Tibial nerve (tissue), 4 donors: ENCODE results near the gene DNAJC1. TPM values are rescaled to one million over a fixed set of nuclear protein-coding genes. Genes with fewer than 3 reads are reported as not detected.
"Not testable (repeated sequence)": the region's sequence is repeated elsewhere in the genome, so short reads cannot be mapped to it uniquely, and the experiment has no call there.

Experiments
- DNase-seq, 2 donors: peaks; one replicate each; pipeline ENCODE4 v3.0.0-alpha.2; 2019; ENCODE audit warnings: low spot score in 2 of 2
- H3K27ac ChIP-seq, 4 donors: fragments of 200-600 bp; sonication (generic) in 3 of 4; one replicate each; pipeline ENCODE4 v1.5.1; 2017 to 2019; ENCODE audit warnings: mild to moderate bottlenecking in 1 of 4
- H3K27me3 ChIP-seq, 2 donors: fragments of 200-600 bp; sonication (generic) in 1 of 2; one replicate each; pipeline versions ENCODE4 v1.5.1 to v1.6.0; 2017 to 2019
- H3K36me3 ChIP-seq, 3 donors: fragments of 200-600 bp; sonication (generic); one replicate each; pipeline ENCODE4 v1.5.1; 2018 to 2019
- H3K4me1 ChIP-seq, 4 donors: fragments of 200-600 bp; sonication (generic) in 3 of 4; one replicate each; pipeline ENCODE4 v1.5.1; 2017 to 2019
- H3K4me3 ChIP-seq, 4 donors: fragments of 200-600 bp; sonication (generic) in 3 of 4; one replicate each; pipeline ENCODE4 v1.5.1; 2017 to 2019; ENCODE audit warnings: mild to moderate bottlenecking in 1 of 4, moderate library complexity in 1 of 4
- H3K9me3 ChIP-seq, 4 donors: fragments of 200-600 bp; sonication (generic) in 3 of 4; one replicate each; pipeline ENCODE4 v1.5.1; 2017 to 2019
- EP300 ChIP-seq, 2 donors: sonication (generic); formaldehyde crosslinking; IDR thresholded peaks; one replicate each; pipeline ENCODE4 v1.6.1; 2017; ENCODE audit warnings: antibody characterized with exemption in 2 of 2, mild to moderate bottlenecking in 1 of 2
- POLR2A ChIP-seq, 2 donors: fragments of 450-650 bp; IDR thresholded peaks; one replicate each; pipeline ENCODE4 v1.6.1; 2017; ENCODE audit warnings: antibody characterized with exemption in 2 of 2, mild to moderate bottlenecking in 2 of 2, moderate library complexity in 2 of 2
- WGBS, 2 donors: methylation state at CpG; one replicate each; pipeline ENCODE4 v1.1.5; 2018; 5-methylcytosine and 5-hydroxymethylcytosine counted together
- total RNA-seq, 4 donors: library from RNA; depleted of rRNA; stranded (reverse); fragments of >200 nt; gene quantifications; one replicate each; pipeline ENCODE4 v1.1.0, GENCODE V29; 2016
- TF ChIP-seq, protein P1 (sequence below), 5 experiments: fragments of 200-600 bp in 3 of 5; fragments of 450-650 bp in 2 of 5; sonication (generic) in 3 of 5; IDR thresholded peaks; one replicate each; pipeline ENCODE4 v1.5.1; 2016 to 2019; ENCODE audit warnings: antibody characterized with exemption in 5 of 5, mild to moderate bottlenecking in 3 of 5, moderate library complexity in 2 of 5

Gene DNAJC1
- total RNA-seq, 4 donors from 2014 or later = 71.7 to 112 (median 82.9) TPM

DNA sequence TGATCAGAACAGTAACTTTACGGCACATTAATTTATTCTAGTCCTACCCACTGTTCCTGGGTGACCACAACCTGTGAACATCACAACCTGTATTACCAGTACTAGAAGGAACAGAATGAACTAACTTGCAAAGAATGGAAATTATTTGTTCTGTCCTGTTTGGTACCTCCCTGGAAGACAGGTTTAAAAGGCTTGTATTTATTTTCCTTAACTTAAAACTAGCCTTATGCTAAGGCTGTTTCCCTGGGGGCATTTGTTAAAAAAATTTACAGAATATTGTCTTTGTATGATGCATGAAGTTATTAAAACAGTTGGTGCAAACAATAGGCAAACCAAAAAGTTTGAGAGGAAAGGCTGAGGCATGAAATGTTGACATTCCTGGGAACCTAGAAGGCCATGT, 132.7 kb downstream of the DNAJC1 start:
- TF ChIP-seq, protein P1, sequence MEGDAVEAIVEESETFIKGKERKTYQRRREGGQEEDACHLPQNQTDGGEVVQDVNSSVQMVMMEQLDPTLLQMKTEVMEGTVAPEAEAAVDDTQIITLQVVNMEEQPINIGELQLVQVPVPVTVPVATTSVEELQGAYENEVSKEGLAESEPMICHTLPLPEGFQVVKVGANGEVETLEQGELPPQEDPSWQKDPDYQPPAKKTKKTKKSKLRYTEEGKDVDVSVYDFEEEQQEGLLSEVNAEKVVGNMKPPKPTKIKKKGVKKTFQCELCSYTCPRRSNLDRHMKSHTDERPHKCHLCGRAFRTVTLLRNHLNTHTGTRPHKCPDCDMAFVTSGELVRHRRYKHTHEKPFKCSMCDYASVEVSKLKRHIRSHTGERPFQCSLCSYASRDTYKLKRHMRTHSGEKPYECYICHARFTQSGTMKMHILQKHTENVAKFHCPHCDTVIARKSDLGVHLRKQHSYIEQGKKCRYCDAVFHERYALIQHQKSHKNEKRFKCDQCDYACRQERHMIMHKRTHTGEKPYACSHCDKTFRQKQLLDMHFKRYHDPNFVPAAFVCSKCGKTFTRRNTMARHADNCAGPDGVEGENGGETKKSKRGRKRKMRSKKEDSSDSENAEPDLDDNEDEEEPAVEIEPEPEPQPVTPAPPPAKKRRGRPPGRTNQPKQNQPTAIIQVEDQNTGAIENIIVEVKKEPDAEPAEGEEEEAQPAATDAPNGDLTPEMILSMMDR (IDR thresholded peaks at IDR 0.05) = no peak
- TF ChIP-seq POLR2A (IDR thresholded peaks at IDR 0.05) (no peak), EP300 (IDR thresholded peaks at IDR 0.05) (no peak)
- no peak for DNase-seq
- H3K36me3 ChIP-seq = peaks cover 0 to 85% (median 0%) of the 10 kb centered on the region in 3 donors
- WGBS, 2 donors = 97 to 100% methylated on average over 1 of the region's 1 CpG
- no peak overlapping the region for H3K4me3 ChIP-seq
- no peaks in the 10 kb centered on the region for H3K4me1 ChIP-seq
- no peak overlapping the region for H3K27ac ChIP-seq
- H3K9me3 ChIP-seq = peaks cover 0 to 40% (median 7%) of the 10 kb centered on the region in 4 donors
- H3K27me3 ChIP-seq = no peaks in the 10 kb centered on the region

DNA sequence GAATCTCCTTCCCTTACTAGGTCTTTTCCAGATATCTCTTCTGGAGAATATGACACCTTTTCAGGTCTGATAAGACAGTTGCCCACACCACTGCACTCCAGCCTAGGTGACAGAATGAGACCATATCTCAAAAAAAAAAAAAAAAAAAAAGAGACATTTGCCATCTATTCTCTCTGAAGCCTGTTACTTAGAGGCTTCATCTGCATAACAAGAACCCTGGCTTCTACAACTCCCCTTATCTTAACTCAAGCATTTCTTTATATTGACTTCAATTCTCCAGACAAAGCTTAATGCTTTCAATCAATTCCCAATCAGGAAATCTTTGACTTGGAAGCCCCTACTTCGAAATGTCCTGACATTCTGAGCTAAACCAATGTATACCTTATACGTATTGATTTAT, 134.4 kb downstream of the DNAJC1 start:
- DNase-seq, H3K4me3 ChIP-seq, H3K27ac ChIP-seq, H3K4me1 ChIP-seq, H3K27me3 ChIP-seq: not testable (repeated sequence)
- Histone ChIP-seq H3K36me3 (peaks cover 0 to 77% (median 0%) of the 10 kb centered on the region in 3 donors), H3K9me3 (peaks cover 0 to 40% (median 7%) of the 10 kb centered on the region in 4 donors)
- WGBS, 2 donors = 88 to 94% methylated on average over 2 of the region's 2 CpGs

DNA sequence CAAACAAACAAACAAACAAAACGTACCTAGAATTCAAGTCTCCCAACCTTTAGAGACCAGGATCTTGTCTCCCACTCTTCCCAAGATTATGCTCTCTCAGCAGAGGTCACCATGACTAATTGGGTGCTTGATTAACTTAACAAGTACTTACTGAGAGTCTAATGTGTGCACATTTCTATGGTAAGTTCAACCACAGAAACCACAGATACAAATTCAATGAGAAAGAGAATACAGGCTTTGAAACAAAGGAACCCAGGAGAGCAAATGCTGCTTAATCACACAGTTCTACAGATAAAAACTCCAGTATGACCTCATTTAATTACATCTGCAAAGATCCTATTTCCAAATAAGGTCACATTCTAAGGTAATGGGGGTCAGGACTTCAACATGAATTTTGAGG, 142.8 kb downstream of the DNAJC1 start:
- H3K27me3 ChIP-seq = no peaks in the 10 kb centered on the region
- H3K4me1 ChIP-seq = no peaks in the 10 kb centered on the region
- H3K4me3 ChIP-seq = no peak overlapping the region
- H3K36me3 ChIP-seq = peaks cover 0 to 31% (median 0%) of the 10 kb centered on the region in 3 donors
- DNase-seq = no peak
- no peaks in the 10 kb centered on the region for H3K9me3 ChIP-seq
- no peak overlapping the region for H3K27ac ChIP-seq
- WGBS, 2 donors = 87 to 100% methylated on average over 1 of the region's 1 CpG
- TF ChIP-seq, protein P1 (IDR thresholded peaks at IDR 0.05) = no peak
- TF ChIP-seq POLR2A (IDR thresholded peaks at IDR 0.05) (no peak), EP300 (IDR thresholded peaks at IDR 0.05) (no peak)

DNA sequence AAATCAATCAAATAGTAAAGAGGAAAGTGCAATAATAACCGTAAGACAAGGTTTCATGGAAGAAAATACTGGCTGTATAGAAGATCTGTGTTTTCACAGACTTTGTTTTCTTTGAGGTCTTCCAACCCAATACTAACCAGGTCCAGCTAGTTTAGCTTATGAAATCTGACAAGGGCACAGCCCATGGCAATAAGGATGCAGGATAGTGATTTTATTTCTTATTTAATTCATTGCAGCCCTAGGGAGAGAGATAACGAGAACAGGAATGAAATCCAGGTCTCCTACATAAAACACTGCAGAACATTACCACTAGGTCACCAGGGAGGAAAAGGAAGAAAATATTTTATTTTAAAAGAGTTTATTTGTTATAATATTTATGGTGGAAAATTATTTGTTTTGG, 145.1 kb downstream of the DNAJC1 start:
- Histone ChIP-seq H3K36me3 (peaks cover 0 to 24% (median 0%) of the 10 kb centered on the region in 3 donors), H3K4me3 (no peak overlapping the region), H3K9me3 (no peaks in the 10 kb centered on the region), H3K27ac (no peak overlapping the region), H3K27me3 (no peaks in the 10 kb centered on the region), H3K4me1 (no peaks in the 10 kb centered on the region)
- TF ChIP-seq POLR2A (IDR thresholded peaks at IDR 0.05) (no peak), EP300 (IDR thresholded peaks at IDR 0.05) (no peak)
- TF ChIP-seq, protein P1 (IDR thresholded peaks at IDR 0.05) = no peak
- no peak for DNase-seq
- WGBS, 2 donors = 40 to 42% methylated on average over 2 of the region's 2 CpGs

DNA sequence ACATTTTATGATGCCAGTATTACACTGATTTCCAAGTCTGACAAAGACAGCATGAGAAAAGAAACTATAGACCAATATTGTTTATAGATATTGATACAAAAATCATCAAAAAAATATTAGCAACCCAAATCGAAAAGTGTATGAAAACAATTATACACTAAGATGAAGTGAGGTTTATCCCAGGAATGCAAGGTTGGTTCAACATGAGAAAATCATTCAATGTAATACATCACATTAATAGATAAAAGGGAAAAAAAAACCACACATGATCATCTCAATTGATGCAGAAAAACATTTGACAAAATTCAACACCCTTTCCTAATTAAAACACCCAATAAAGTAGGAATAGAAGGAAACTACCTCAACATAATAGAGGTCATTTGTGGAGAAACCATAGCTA, 153.9 kb downstream of the DNAJC1 start:
- H3K4me3 ChIP-seq = no peak overlapping the region

More for the DNA sequence above, 153.9 kb downstream of the DNAJC1 start:
- 90 to 98% methylated on average over 1 of the region's 1 CpG for WGBS, 2 donors
- Histone ChIP-seq H3K4me1 (no peaks in the 10 kb centered on the region), H3K9me3 (peaks cover 0 to 43% (median 14%) of the 10 kb centered on the region in 4 donors), H3K27ac (no peak overlapping the region), H3K27me3 (no peaks in the 10 kb centered on the region), H3K36me3 (peaks cover 0 to 22% (median 0%) of the 10 kb centered on the region in 3 donors)
- TF ChIP-seq POLR2A (IDR thresholded peaks at IDR 0.05) (no peak), EP300 (IDR thresholded peaks at IDR 0.05) (no peak)
- TF ChIP-seq, protein P1 (IDR thresholded peaks at IDR 0.05) = no peak
- no peak for DNase-seq
